ENCODE data around the gene APOBEC3H. TPM values are rescaled to one million over a fixed set of nuclear protein-coding genes. Genes with fewer than 3 reads are reported as not detected.

The APOBEC3H gene
- total RNA-seq, 1 experiment from 2014 or later: not detected

DNA sequence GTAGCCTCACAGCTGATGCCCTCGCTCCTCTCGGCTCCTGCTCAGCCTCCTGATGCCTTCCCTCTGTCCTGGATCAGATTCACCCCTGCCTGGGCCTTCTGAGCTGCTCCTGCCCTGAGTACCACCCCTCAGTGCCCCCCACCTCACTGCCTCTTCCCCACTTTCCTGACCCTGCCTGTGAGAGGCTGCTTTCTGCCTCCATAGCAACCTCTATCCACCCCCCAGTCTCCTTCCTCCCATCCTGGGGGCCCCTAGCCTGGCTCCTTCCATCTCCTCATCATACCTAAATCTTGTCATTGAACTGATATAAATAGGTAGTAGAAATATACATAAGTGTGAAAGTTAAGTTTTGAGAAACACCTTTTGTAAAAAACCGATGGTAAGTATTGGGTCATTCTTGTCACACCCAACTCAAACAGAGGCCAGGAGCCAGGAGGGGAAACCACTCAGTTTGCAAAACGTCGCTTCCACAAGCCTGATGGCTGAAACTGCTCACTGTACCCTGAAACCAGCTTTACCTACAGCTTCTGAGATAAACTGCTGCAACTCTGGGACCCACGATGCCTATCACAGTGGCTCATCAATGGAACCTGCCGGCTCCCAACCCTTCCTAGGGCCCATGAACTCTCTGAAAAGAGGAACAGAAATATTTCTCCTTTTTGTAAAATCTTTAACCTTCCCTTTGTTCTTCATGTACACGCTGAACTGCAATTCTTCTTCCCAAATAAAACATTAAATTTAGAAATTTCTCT lies 4.8 kb upstream of the APOBEC3H start:
- no peak for ATAC-seq
- Histone ChIP-seq H3K4me3 (ENCODE audit: low read depth in 2 of 2, low read length in 2 of 2) (no peak overlapping the region), H3K4me1 (ENCODE audit: control insufficient read depth, insufficient read depth, low read length) (no peaks in the 10 kb centered on the region), H3K27me3 (ENCODE audit: control insufficient read depth, insufficient read depth, low read length) (no peaks in the 10 kb centered on the region), H3K9me3 (ENCODE audit: control insufficient read depth, insufficient read depth, low read depth, low read length) (no peaks in the 10 kb centered on the region), H3K27ac (ENCODE audit: low read length) (no peak overlapping the region), H3K36me3 (ENCODE audit: control insufficient read depth, insufficient read depth, low read length) (no peaks in the 10 kb centered on the region)
- DNase-seq (ENCODE audit: low read depth, low spot score): no peak
- ChIA-PET CTCF (no interaction called here), POLR2A (no interaction called here)
- TF ChIP-seq SIN3A (IDR thresholded peaks at IDR 0.05; ENCODE audit: borderline replicate concordance, insufficient read depth, low read depth, low read length): no peak
- TF ChIP-seq, protein P1, sequence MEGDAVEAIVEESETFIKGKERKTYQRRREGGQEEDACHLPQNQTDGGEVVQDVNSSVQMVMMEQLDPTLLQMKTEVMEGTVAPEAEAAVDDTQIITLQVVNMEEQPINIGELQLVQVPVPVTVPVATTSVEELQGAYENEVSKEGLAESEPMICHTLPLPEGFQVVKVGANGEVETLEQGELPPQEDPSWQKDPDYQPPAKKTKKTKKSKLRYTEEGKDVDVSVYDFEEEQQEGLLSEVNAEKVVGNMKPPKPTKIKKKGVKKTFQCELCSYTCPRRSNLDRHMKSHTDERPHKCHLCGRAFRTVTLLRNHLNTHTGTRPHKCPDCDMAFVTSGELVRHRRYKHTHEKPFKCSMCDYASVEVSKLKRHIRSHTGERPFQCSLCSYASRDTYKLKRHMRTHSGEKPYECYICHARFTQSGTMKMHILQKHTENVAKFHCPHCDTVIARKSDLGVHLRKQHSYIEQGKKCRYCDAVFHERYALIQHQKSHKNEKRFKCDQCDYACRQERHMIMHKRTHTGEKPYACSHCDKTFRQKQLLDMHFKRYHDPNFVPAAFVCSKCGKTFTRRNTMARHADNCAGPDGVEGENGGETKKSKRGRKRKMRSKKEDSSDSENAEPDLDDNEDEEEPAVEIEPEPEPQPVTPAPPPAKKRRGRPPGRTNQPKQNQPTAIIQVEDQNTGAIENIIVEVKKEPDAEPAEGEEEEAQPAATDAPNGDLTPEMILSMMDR (IDR thresholded peaks at IDR 0.05): no peak
- no peak for TF ChIP-seq TCF7L2 (IDR thresholded peaks at IDR 0.05; ENCODE audit: low read depth, low read length)
- TF ChIP-seq POLR2AphosphoS5 (IDR thresholded peaks at IDR 0.05; ENCODE audit: low read depth, low read length): no peak
- TF ChIP-seq, protein P2, sequence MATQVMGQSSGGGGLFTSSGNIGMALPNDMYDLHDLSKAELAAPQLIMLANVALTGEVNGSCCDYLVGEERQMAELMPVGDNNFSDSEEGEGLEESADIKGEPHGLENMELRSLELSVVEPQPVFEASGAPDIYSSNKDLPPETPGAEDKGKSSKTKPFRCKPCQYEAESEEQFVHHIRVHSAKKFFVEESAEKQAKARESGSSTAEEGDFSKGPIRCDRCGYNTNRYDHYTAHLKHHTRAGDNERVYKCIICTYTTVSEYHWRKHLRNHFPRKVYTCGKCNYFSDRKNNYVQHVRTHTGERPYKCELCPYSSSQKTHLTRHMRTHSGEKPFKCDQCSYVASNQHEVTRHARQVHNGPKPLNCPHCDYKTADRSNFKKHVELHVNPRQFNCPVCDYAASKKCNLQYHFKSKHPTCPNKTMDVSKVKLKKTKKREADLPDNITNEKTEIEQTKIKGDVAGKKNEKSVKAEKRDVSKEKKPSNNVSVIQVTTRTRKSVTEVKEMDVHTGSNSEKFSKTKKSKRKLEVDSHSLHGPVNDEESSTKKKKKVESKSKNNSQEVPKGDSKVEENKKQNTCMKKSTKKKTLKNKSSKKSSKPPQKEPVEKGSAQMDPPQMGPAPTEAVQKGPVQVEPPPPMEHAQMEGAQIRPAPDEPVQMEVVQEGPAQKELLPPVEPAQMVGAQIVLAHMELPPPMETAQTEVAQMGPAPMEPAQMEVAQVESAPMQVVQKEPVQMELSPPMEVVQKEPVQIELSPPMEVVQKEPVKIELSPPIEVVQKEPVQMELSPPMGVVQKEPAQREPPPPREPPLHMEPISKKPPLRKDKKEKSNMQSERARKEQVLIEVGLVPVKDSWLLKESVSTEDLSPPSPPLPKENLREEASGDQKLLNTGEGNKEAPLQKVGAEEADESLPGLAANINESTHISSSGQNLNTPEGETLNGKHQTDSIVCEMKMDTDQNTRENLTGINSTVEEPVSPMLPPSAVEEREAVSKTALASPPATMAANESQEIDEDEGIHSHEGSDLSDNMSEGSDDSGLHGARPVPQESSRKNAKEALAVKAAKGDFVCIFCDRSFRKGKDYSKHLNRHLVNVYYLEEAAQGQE (IDR thresholded peaks at IDR 0.05; ENCODE audit: insufficient read depth in 1 of 2, low read depth in 2 of 2, low read length in 1 of 2): no peak
- BruUV-seq (replicated peaks): no TSS peak
- intact Hi-C loops (cut with micrococcal nuclease; ENCODE audit: unreplicated experiment): no loop called here
- in situ Hi-C loops (cut with HindIII; ENCODE audit: low pct_unique_long_range_greater_than_20kb, low sequenced_read_pairs): no loop called here

DNA sequence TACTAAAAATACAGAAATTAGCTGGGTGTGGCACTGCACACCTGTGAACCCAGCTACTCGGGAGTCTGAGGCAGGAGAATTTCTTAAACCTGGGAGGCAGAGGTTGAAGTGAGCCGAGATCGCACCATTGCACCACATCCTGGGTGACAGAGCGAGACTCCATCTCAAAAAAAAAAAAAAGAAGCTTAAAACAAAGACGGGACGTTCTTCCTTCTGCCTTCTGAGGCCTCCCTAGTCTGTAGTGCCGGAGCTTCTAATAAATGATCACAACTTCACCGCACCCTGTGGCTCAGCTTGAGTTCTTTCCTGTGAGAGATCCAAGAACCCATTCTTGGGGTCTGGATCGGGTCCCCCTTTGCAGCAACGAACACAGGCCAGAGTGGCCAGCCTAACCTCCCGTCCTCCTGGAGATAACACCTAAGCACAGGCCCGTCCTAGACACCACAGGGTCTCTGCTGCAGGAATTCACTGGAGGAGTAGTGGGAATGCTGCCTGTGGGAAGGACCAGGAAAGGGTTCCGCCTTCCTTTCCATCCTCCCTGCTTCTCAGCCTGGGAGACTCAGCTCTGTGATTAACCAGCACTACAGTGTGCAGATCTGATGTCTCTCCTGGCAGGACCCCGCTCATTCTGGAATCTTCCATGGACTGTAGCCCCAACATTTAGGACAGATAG lies 2.2 kb upstream of the APOBEC3H start:
- TF ChIP-seq, protein P2 (IDR thresholded peaks at IDR 0.05; ENCODE audit: insufficient read depth in 1 of 2, low read depth in 2 of 2, low read length in 1 of 2): no peak
- TF ChIP-seq TCF7L2 (IDR thresholded peaks at IDR 0.05; ENCODE audit: low read depth, low read length) (no peak), POLR2AphosphoS5 (IDR thresholded peaks at IDR 0.05; ENCODE audit: low read depth, low read length) (no peak), SIN3A (IDR thresholded peaks at IDR 0.05; ENCODE audit: borderline replicate concordance, insufficient read depth, low read depth, low read length) (no peak)
- TF ChIP-seq, protein P1 (IDR thresholded peaks at IDR 0.05): no peak
- DNase-seq (ENCODE audit: low read depth, low spot score): no peak

More for the DNA sequence above, 2.2 kb upstream of the APOBEC3H start:
- no peak for ATAC-seq
- Histone ChIP-seq H3K27ac (ENCODE audit: low read length) (no peak overlapping the region), H3K4me1 (ENCODE audit: control insufficient read depth, insufficient read depth, low read length) (no peaks in the 10 kb centered on the region), H3K27me3 (ENCODE audit: control insufficient read depth, insufficient read depth, low read length) (no peaks in the 10 kb centered on the region), H3K4me3 (ENCODE audit: low read depth in 2 of 2, low read length in 2 of 2) (no peak overlapping the region), H3K9me3 (ENCODE audit: control insufficient read depth, insufficient read depth, low read depth, low read length) (no peaks in the 10 kb centered on the region), H3K36me3 (ENCODE audit: control insufficient read depth, insufficient read depth, low read length) (no peaks in the 10 kb centered on the region)
- intact Hi-C loops (cut with micrococcal nuclease; ENCODE audit: unreplicated experiment): no loop called here
- CTCF ChIA-PET: interaction anchor here (0.7 kb wide), 2 partner anchors 29 to 313 kb away, joined by 3 read pairs; no protein-coding TSS in a partner anchor
- POLR2A ChIA-PET: no interaction called here
- in situ Hi-C loops (cut with HindIII; ENCODE audit: low pct_unique_long_range_greater_than_20kb, low sequenced_read_pairs): no loop called here
- no TSS peak for BruUV-seq (replicated peaks)

All from Panc1 (cell line).